HG02610 (cell line): Measurements from ENCODE around the gene SOHLH2.

ENCODE experiments used
- ATAC-seq: cut with Tn5 transposase; IDR thresholded peaks from one replicate; pipeline ENCODE4 v1.9.1; 2021; ENCODE audit warnings: mild to moderate bottlenecking, moderate library complexity; ENCODE audit not compliant: unreplicated experiment

Gene SOHLH2

DNA sequence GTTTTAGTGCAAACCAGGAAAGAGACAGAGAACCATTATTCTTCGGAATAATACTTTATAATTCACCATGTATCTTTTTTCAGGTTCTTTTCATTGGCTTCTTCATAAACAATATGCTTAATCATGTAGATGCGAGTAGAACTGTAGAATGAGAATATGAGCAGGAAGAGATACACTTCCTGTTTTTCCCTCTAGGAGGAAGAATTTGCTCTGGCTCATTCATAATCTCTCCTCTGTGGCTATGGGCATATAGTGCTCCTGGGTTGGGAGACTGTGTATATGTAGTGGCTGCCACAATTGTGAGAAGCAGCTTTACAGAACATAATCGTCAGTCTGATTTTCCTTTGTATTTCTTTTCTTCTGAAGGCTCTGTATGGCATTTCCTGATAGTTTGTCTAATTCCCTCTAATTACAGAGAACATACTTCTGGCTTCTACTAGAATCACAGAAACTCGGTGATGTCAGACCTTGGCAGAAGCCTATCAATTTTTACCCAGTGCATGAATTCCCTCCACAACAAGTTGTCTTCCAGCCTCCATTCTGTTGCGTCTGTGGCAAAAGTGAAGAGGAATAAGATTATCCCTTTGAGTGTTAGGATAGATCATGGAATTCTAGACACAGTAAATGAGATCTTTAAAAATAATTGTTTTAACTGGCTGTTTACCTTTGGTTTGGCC lies 80.3 kb downstream of the SOHLH2 start:
- no peak for ATAC-seq

DNA sequence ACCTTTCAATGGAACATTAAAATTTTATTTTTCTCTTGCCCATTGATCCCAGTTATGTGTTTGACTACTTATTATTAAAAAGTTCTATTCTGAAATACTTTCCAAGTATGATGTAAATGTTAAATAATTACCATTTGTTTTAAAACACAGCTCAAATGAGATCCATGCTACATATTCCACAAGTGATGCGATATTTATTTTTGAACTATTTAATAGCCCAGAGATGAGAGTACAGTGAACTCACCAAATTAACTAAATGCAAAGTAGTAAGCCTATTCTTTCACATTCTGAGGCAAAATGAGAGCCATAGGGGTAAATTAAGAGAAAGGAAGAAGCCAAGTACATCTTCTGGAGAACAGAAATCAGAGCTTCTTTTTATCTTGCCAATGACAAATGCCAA lies 82.0 kb downstream of the SOHLH2 start:
- ATAC-seq = no peak

GRCh38 chr13:36131931-36132297 lies 82.4 kb downstream of the SOHLH2 start:
- no peak for ATAC-seq

GRCh38 chr13:36131222-36131930 lies 83.0 kb downstream of the SOHLH2 start, which contains the start of gene DCLK1:
DCLK1 (minus strand) TSS chr13:36131382.
- ATAC-seq = no peak

GRCh38 chr13:36130552-36131221 lies 83.7 kb downstream of the SOHLH2 start:
- ATAC-seq = no peak

GRCh38 chr13:36130193-36130551 lies 84.2 kb downstream of the SOHLH2 start:
- no peak for ATAC-seq

DNA sequence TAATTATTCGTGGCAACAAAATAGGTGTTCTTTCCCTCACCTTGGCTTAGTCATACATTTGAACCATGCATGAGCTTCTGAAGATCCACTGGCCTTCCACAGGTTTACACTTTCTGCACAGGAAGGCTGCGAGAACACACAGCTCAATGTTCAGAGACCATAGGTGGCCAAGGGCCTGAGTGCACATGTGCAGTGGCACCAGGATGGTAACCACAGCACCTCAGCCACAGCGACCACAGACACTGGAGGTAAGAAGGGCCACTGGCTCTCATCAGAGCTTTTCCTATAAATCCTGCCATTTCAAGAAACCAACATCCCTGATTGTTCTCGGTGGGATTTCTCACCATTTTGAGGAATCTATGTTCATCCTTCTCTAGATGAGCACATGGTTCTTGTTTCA lies 84.8 kb downstream of the SOHLH2 start:
- no peak for ATAC-seq

GRCh38 chr13:36126491-36126890 lies 87.9 kb downstream of the SOHLH2 start:
- ATAC-seq = no peak

DNA sequence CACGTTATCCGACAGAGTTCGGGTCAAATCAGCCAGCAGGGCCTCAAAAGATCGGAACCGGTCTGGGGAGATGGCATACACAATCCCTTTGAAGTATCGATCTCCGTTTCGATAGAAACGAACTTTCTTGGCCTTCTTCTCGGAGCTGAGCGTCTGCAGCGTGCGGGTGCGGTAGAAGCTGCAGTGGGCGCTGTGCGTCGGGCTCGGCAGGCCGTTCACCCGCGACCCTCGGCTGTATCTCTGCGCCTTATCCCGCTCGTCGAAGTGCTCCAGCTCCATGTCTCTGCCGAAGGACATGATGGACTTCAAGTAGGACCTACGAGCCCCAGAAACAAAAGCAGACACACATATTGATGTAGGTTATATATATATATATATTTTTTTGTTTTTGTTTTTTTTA lies 88.5 kb downstream of the SOHLH2 start:
- ATAC-seq = no peak

DNA sequence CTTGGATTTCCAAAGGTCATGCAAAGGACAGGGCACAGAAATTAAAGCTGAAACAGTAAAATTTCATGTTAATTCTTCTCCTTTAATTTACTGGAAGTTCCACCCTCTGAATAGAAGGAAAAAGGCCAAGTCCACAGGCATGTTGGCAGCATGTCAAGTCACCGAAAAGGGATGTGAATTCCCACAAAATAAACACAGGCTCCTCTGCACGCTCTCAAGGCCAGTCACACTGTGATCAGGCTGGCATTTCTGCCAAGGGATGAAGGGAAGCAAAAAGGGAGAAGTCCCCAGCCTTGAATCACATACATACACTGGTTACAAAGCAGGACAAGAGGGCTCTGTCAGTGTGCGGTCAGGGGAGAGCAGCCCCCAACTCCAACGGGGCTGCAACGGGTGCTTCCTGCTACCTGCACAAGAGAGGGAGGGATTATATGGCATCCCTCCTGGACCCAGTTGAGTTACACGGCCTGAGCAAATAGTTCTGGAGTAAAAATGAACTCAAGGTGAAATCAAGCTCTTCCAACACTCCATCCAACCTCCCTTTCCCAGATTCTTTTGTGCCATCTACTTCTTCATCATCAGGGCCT lies 90.0 kb downstream of the SOHLH2 start:
- no peak for ATAC-seq
